PC-3 (cell line): ENCODE results near the gene SPEM3. TPM values are rescaled to one million over a fixed set of nuclear protein-coding genes. Genes with fewer than 3 reads are reported as not detected.
A peak's percentile ranks its signal among the peaks of the same experiment; 100 is the strongest.

Experiments
- ATAC-seq: fragments of 200-7000 bp; cut with Tn5 transposase; 2 replicates; pipeline ENCODE4 v1.9.1; 2020; ENCODE audit warnings: mild to moderate bottlenecking, moderate library complexity
- BruUV-seq: library from RNA; stranded (reverse); fragments of 400-500 nt; replicated peaks from 2 replicates; lab custom pipeline; 2021; lab: Mats Ljungman, UMichigan
- CTCF ChIA-PET: fragments of 300-600 bp; sonication (Branson Sonifier 250); formaldehyde crosslinking; loops from one replicate; lab custom pipeline; 2022; ENCODE audit warnings: antibody characterized with exemption; lab: Charles Lee
- POLR2A ChIA-PET: fragments of 300-600 bp; sonication (Branson Sonifier 250); formaldehyde crosslinking; loops from one replicate; lab custom pipeline; 2022; ENCODE audit warnings: antibody characterized with exemption; ENCODE audit not compliant: unreplicated experiment; lab: Charles Lee
- DNase-seq: peaks from one replicate; pipeline ENCODE4 v3.0.0-alpha.2; 2015
- H2AFZ ChIP-seq: fragments of 300-600 bp; sonication (generic); 2 replicates; pipeline ENCODE4 v1.6.0; 2016; ENCODE audit warnings: antibody characterized with exemption, low read length
- H3F3A ChIP-seq: fragments of 300-600 bp; sonication (generic); one replicate; pipeline ENCODE4 v1.6.0; 2017; ENCODE audit warnings: antibody characterized with exemption, low read length, control low read depth, mild to moderate bottlenecking; ENCODE audit not compliant: unreplicated experiment
- H3K27ac ChIP-seq: fragments of 300-600 bp; sonication (generic); 2 replicates; pipeline ENCODE4 v1.5.1; 2016; ENCODE audit warnings: mild to moderate bottlenecking, low read length
- H3K27me3 ChIP-seq: fragments of 300-600 bp; sonication (generic); 2 replicates; pipeline ENCODE4 v1.6.1; 2016; ENCODE audit warnings: low read length, mixed read lengths
- H3K36me3 ChIP-seq: fragments of 300-600 bp; sonication (generic); 2 replicates; pipeline ENCODE4 v1.6.1; 2016; ENCODE audit warnings: low read depth, mixed run types, low read length, mixed read lengths
- H3K4me1 ChIP-seq: fragments of 300-600 bp; sonication (generic); 2 replicates; pipeline ENCODE4 v1.5.1; 2016; ENCODE audit warnings: low read length; ENCODE audit not compliant: insufficient read depth
- H3K4me2 ChIP-seq: fragments of 300-600 bp; sonication (generic); 2 replicates; pipeline ENCODE4 v1.6.0; 2016; ENCODE audit warnings: low read length
- H3K4me3 ChIP-seq: fragments of 300-600 bp; sonication (generic); 2 replicates; pipeline ENCODE4 v1.5.1; 2016; ENCODE audit warnings: mild to moderate bottlenecking, low read length, mixed read lengths
- H3K79me2 ChIP-seq: fragments of 300-600 bp; sonication (generic); 2 replicates; pipeline ENCODE4 v1.6.1; 2017; ENCODE audit warnings: low read length, mixed read lengths
- H3K9ac ChIP-seq: fragments of 300-600 bp; sonication (generic); 2 replicates; pipeline ENCODE4 v1.6.0; 2016; ENCODE audit warnings: mild to moderate bottlenecking, low read length
- H3K9me2 ChIP-seq: fragments of 300-600 bp; sonication (generic); replicated peaks from 2 replicates; pipeline ENCODE4 v1.6.1; 2016; ENCODE audit warnings: mixed run types, low read length, mixed read lengths
- H3K9me3 ChIP-seq: fragments of 300-600 bp; sonication (generic); 2 replicates; pipeline ENCODE4 v1.6.1; 2016; ENCODE audit warnings: low read length, mixed read lengths
- H4K20me1 ChIP-seq: fragments of 300-600 bp; sonication (generic); 2 replicates; pipeline ENCODE4 v1.6.1; 2016; ENCODE audit warnings: low read length, mixed read lengths
- EZH2 ChIP-seq: fragments of 300-600 bp; sonication (generic); IDR thresholded peaks from one replicate; pipeline ENCODE4 v1.6.1; 2017; ENCODE audit warnings: antibody characterized with exemption, mild to moderate bottlenecking, low read length; ENCODE audit not compliant: unreplicated experiment
- EZH2phosphoT487 ChIP-seq: fragments of 300-600 bp; sonication (generic); IDR thresholded peaks from 2 replicates; pipeline ENCODE4 v1.6.1; 2018; ENCODE audit warnings: mild to moderate bottlenecking, antibody characterized with exemption, low read length, borderline replicate concordance
- intact Hi-C: fragments of 100-400 bp; cut with micrococcal nuclease; formaldehyde crosslinking; loops from 2 replicates; pipeline ENCODE4 v1.9.0; 2023
- total RNA-seq: library from RNA; depleted of rRNA; stranded (reverse); fragments of >200 nt; gene quantifications from 2 replicates; pipeline ENCODE4 v1.2.3, GENCODE V29; 2014
- TF ChIP-seq, protein P1 (sequence below): fragments of 300-600 bp; sonication (generic); conservative IDR thresholded peaks from 2 replicates; pipeline ENCODE4 v1.5.1; 2017; ENCODE audit warnings: antibody characterized with exemption, low read depth, mild to moderate bottlenecking, low read length

SPEM3 gene
- total RNA-seq, 1 experiment from 2014 or later: not detected

DNA sequence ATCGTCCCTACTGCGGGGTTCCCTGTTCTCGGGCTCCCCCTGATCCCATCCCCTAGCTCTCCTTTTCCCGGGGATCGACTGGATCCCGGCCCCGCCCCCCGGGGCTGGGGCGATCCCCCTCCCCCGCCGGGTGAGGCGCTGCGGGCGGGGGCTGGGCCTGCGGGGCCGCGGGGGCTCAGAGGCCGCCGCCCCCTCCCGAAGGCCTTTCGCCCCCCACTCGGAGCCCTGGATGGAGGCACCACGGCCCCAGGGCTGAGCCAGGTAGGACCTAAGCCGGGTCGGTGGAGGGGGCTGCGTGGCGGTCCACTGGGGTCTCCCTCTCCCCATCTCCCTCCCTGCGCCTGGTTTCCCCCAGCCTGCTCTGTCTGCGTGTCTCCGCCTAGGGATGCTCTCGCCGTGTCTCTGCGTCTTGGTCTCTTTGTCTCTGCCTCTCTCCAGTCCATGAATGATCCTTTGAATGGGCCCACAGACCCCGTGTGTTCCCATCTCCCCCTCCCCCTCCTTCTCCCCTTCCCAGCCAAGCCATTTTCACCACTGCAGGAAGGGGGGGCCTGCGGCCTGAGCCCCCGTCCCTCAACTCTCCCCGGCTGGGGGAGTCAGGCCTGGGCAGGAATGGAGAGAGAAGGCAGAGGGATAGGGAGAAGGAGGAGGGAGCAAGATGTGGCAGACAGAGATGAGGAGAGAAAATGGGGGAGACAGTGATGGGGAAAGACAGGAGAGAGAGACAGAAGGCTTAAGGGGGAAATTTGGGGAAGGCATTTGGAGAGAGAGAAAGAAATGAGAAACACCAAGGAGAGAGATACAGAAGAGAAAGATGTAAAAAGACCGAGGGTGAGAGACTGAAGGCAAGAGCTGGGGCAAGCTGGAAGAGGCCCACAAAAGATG lies 23.1 kb upstream of the SPEM3 start:
- Histone ChIP-seq H3K4me3 (peak overlapping the region; percentile 81), H2AFZ (peak overlapping the region; percentile 71), H3K79me2 (peaks cover 6% of the 10 kb centered on the region; the same call in 1 of the 2 replicates), H3F3A (no peaks in the 10 kb centered on the region), H3K4me2 (peak overlapping the region; percentile 93), H3K9me2 (no peaks in the 10 kb centered on the region), H3K4me1 (peaks cover 9% of the 10 kb centered on the region), H3K27me3 (no peaks in the 10 kb centered on the region), H3K27ac (no peak overlapping the region), H3K9me3 (no peaks in the 10 kb centered on the region), H3K36me3 (no peaks in the 10 kb centered on the region), H4K20me1 (no peaks in the 10 kb centered on the region), H3K9ac (peak overlapping the region; percentile 60)
- no peak for DNase-seq
- intact Hi-C loops: no loop called here
- BruUV-seq: TSS peak; percentile 40
- TF ChIP-seq EZH2: no peak
- no peak for TF ChIP-seq EZH2phosphoT487
- TF ChIP-seq, protein P1, sequence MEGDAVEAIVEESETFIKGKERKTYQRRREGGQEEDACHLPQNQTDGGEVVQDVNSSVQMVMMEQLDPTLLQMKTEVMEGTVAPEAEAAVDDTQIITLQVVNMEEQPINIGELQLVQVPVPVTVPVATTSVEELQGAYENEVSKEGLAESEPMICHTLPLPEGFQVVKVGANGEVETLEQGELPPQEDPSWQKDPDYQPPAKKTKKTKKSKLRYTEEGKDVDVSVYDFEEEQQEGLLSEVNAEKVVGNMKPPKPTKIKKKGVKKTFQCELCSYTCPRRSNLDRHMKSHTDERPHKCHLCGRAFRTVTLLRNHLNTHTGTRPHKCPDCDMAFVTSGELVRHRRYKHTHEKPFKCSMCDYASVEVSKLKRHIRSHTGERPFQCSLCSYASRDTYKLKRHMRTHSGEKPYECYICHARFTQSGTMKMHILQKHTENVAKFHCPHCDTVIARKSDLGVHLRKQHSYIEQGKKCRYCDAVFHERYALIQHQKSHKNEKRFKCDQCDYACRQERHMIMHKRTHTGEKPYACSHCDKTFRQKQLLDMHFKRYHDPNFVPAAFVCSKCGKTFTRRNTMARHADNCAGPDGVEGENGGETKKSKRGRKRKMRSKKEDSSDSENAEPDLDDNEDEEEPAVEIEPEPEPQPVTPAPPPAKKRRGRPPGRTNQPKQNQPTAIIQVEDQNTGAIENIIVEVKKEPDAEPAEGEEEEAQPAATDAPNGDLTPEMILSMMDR: no peak
- no peak for ATAC-seq
- POLR2A ChIA-PET: no interaction called here
- CTCF ChIA-PET: no interaction called here

DNA sequence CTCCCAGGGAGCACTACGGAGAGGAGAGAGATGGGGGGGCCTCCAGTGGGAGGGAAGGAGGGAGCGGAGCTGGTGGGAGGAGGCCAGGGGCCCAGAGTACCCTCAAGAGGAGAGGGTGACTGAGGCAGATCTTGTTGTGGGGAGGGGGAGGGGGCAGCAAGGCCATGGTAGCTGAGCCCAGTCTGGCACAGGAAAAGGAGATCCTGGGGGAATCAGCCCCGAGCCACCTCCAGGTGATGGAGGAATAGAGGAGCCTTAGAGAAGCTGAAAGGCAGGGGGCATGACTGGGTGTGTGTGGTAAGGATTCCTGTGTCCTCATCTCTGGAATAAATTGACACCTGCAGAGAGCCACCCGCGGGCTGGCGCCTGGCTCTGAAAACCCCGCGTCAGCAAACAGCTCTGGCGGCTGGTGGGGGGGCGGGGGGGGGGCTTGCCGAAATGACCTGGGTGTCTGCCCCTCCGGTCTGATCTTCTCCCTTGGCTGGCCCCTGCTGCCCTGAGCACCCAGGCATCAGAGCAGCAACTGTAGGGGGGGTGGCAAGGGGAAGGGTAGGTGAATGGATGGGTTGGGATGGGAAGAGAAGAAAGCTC lies 22.3 kb upstream of the SPEM3 start:
- ATAC-seq: no peak
- Histone ChIP-seq H3K9ac (no peak overlapping the region), H2AFZ (no peak overlapping the region), H3K4me2 (peak overlapping the region; percentile 93; the same call in 1 of the 2 replicates), H3F3A (no peaks in the 10 kb centered on the region), H3K9me2 (no peaks in the 10 kb centered on the region), H3K9me3 (no peaks in the 10 kb centered on the region), H3K4me1 (peaks cover 9% of the 10 kb centered on the region), H3K36me3 (no peaks in the 10 kb centered on the region), H4K20me1 (no peaks in the 10 kb centered on the region), H3K79me2 (peaks cover 6% of the 10 kb centered on the region; the same call in 1 of the 2 replicates), H3K27me3 (no peaks in the 10 kb centered on the region), H3K27ac (no peak overlapping the region), H3K4me3 (peak overlapping the region; percentile 81; the same call in 1 of the 2 replicates)
- DNase-seq: no peak
- BruUV-seq: no TSS peak
- TF ChIP-seq EZH2phosphoT487: no peak
- TF ChIP-seq EZH2: no peak
- TF ChIP-seq, protein P1: no peak
- CTCF ChIA-PET: no interaction called here
- intact Hi-C loops: no loop called here
- POLR2A ChIA-PET: no interaction called here
